Stimulated activated CD4-positive, alpha-beta T cell treated with anti-CD3 and anti-CD28 coated beads, Interleukin-12 subunit alpha, Interleukin-12 subunit beta, amount 100 ng/mL, for 24 hours (primary cell): ENCODE results near the gene CD247.
"Not testable (repeated sequence)": the region's sequence is repeated elsewhere in the genome, so short reads cannot be mapped to it uniquely, and the experiment has no call there.

Experiments
- DNase-seq, 2 experiments: peaks; one replicate each; pipeline ENCODE4 v3.0.0-alpha.2; 2020; ENCODE audit warnings: low read depth in 2 of 2

Gene CD247

DNA sequence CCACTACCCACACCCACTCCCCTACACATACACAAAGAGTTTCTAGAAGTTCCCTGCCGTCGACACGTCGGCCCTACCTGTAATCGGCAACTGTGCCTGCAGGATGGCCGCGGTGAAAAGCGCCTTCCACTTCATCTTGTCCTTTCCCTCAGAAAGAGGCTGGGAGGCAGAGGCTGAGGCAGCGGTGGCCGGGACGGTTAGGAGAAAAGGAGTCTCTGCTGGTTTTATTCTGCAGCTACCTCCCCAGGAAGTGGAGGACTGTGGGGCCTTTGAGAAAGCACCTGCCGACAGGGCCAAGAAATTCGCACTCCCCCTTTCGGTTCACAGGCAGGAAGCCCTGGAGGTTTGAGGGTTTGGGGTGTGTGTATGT lies at the start of gene CD247:
CD247 (minus strand) TSS at position 199 of the 370 bp plus-strand sequence; CDS start at position 135, 64 bp downstream.
- peak; percentile 51 to 53 for DNase-seq

DNA sequence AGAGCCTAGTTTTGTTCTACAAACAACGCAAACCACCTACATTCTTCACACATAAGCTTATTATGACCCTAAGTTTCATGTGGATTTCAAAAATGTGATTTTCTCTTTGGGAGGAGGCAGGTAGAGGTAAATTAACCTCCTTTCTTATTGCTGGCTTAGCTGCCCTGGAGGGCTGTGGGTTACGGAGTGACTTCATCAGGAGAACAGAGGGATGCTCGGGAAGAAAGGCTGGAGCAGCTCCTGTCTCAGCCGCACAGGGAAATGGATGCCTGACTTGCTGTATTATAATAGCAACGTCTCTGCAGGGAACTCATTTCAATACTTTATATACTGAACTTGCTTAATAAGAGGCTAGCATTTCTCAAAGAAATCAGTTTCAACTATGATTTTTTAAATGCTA lies 49.3 kb upstream of the CD247 start:
- DNase-seq: no peak

DNA sequence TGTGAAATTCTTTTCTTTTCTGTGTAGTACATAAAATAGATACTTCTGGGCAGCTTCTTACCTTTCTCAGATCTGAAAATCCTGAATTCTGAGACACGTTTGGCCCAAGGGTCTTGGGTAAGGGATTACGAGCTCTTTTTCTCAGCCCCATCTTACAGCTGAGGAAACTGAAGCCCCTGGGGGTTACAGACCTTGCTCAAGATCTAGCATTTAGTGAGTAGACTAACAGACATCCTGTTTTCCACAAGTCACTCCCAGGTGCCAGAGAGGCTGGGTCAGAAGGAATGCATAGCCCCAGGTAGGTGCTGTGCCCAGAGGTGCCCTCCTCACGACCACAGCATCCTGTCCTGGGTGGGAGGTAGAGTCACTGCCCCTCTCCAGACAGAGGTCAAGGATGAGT lies 48.4 kb upstream of the CD247 start:
- no peak for DNase-seq

DNA sequence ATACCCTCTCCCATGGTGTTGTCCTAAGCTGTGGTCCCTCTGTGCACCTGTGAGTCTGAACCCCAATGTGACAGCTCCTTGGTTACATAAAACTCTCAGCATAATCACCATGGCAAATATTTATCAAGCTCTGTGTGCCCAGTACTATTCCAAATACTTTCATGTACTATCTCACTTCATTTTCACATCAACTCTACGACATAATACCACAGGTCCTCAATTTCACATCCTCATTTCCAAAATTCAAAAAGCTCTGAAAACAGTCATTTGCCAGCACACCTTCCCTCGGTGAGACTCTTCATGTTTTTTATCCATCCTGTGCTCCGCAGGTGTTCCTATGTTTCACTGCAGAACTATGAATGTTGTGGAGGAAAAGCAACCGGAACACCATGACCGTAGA lies 47.6 kb upstream of the CD247 start:
- no peak for DNase-seq

DNA sequence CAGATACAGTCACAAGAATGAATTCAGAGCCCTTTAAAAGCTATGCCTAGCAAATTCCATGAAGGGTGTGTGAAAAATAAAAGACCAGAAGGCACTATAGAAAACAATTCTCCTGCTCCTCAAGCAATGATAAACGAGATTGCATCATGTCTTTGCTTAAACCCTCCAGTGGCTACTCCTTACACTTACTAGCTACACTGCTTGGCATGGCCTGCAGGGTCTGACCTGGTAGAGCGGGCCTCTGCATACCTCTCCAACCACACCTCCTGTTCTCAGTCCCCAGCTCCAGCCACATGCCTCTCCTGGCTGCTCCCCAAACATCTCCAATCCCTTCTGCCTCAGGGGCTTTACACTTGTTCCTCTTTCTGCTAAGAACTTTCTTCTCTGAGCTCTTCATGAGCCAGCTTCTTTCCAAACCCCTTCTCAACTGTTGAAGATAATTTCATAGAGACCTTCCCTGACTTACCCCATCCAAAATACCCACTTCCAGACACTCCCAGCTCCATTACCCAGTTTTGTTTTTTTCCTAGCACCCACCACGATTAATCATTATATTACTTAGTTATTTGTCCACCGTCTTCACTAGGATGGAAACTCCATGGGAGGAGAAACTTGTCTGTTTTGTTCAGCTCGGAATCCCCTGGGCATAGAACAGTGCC lies 46.4 kb upstream of the CD247 start:
- DNase-seq: no peak

DNA sequence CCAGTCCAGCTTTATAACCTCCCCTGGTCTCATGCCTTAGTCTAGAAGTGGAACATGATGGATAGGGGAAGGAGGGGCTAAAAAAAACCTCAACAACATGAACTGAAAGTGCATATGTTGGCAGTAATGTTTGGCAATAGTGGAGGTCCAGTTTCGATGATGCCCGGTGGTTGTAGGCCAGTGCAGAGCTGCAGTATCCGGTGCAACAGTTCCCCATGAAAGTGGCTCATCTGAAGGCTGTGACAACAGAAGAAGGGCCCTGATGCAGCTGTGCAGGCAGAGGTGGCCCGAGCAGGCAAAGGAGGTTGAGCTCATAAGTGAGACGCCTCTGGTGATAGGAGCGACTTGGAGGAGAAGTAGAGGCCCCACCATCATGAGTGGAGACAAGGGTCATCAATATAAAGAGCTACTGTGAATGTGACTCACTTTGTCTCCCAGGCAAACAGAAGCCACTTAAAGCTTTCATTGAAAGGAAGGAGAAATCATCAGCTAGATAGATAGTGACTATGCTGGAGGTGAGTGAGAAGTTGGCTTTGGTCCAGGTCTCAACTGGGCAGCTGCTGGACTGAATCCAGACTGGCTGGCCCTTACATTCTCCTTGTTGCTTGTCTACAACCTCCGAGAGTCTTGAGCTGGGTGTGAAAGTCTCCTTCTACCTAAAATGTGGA lies 45.4 kb upstream of the CD247 start:
- no peak for DNase-seq

DNA sequence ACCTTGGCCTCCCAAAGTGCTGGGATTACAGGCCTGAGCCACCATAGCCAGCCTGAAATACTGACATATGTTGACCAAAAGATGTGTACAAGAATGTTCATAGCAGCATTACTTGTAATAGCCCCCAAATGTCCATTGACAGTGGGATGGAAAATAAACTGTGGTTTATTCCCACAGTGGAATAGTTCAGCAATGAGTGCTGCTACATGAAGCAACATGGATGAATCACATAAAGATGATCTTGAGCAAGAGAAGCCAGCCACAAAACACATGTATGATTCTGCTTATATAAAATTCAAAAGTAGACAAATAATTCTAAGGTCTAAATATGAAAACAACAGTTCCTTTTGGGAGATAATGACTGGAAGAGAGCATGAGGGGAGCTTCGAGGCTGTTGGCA lies 44.4 kb upstream of the CD247 start:
- no peak for DNase-seq

DNA sequence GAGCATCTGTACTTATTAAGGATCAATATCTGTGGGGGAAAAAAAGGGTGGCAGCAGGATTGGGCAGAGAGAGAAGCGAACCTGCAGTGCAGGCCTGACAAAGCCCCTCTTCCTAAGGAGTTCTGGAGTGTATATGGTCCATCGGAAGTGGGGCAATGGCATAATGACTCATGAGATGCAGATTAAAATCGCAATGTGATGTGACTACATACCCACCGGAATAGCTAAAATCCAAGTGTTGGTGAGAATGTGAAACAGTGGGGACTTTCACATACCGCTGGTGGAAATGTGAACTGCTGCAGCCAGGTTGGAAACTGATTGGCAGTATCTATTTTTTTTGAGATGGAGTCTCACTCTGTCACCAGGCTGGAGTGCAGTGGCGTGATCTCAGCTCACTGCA lies 43.4 kb upstream of the CD247 start:
- no peak for DNase-seq

DNA sequence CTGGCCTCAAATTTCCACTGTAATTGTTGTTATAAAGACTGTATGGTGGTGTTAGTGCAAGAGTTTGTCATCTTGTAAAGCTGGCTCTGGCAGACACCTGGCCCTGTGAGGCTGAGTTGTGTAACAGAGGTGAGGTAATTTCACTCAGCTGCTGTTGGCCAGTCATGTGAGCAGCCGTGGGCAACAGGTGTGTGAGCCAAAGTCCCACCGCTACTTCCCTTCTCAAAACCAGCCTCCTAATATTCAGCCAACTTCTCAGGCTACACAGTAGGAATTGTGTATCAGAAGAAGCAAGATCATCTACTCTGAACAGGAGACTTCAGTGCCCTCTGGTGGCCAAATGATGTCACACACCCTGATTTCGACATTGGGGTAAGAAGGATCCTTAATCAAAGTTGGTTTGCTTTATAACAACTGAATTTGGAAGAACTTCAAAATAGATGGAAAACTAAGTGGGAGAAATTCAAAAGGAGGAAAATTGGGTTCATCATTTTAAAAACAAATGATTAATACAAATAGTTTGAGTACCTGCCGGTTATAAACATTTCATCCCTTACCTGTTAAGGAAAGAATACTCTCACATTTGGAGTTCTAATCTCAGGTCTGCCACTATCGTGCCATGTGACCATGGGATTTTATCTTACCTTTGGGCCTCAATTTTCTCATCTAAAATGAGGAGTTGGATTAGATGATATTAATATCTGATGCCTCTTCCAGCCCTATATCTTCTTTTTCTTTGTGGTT lies 37.8 kb upstream of the CD247 start:
- DNase-seq: peak; percentile 37 to 76

DNA sequence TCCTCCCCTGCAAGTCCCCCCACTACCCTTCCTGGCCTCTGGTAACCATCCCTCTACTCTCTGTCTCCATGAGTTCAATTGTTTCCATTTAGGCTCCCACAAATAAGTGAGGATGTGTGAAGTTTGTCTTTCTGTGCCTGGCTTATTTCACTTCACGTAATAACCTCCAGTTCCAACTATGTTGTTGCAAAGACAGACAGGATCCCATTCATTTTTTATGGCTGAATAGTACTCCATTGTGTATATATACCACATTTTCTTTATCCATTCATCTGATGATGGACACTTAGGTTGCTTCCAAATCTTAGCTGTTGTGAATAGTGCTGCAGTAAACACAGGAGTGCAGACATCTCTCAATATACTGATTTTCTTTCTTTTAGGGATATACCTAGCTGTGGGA lies 36.7 kb upstream of the CD247 start:
- not testable (repeated sequence) for DNase-seq

DNA sequence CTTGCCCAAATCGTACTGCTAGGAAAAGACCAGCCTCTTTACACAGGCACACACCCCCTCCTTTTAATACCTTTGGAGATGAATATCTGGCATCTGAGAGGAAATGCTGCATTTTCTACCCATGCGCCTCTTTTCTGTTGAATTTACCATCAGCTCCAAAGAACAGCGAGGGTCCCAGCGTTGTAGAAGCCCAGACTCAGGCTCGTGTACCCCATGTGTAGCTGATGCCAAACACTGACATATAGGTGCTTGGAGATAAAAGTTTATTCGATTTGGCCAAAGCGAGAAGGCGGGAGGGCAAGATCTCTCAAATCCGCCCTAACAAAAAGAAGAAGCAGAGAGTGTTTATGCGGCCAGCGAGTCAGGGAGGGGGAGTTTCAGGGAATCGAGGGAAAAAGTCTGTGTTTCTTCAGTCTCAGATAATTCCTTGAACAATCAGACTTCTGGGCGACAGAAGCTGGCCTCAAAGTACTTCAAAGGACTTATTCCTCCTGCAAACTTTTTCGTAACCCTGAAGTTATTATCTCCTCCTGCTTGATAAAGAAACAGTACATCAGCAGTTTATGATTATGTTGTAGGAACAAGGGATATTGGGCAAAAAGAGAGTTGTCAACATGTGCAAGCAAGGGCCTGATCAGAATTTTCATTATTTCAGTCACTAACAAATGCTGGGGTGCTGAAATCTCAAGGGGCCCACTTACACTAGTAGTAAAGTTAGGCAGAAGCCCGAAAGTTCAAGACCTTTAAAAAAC lies 35.9 kb upstream of the CD247 start:
- no peak for DNase-seq

DNA sequence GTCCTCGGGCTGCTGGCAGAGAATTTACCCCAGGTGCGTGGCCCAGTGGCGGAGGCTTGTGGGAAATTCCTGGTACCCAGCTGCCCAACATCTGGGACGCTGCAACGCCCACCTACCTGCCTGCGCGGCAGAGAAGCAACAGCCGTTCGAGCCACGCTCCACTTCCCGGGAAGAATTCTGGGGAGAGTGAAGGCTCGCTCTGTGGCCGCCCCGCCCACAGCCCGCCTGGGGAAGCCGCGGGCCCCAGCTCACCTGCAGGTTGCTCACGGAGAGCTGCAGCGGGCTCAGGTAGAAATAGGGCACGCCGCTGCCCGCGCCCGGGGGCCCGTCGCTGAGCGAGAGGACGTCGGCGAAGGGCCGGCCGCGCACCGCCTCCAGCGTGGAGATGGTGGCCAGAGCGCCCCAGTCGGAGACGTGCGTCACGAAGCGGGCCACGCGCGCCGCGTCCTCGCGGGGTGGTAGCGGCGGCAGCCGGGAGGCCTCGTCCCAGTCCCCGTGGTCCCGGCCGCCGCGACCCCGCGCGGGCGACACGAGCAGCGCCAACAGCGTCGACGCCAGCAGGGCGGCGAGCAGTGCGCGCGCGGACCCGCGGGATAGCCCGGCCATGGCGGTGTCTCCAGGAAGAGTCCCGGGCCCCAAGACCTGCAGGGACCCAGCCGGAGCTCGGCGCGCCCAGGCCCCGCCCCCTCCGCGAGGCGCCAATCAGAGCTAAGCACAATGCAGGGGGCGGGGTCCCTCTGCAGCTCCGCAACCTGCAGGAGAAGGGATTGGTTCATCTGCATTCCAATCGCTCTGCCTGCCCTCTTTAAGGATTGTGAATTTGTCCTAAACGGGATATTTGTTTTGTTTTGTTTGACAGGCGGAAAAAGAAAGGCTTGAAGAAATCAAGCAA lies 35.1 kb upstream of the CD247 start, which contains the start of gene CREG1:
CREG1 (minus strand) TSS at position 627 of the 892 bp plus-strand sequence.
- peak; percentile 77 to 92 for DNase-seq

DNA sequence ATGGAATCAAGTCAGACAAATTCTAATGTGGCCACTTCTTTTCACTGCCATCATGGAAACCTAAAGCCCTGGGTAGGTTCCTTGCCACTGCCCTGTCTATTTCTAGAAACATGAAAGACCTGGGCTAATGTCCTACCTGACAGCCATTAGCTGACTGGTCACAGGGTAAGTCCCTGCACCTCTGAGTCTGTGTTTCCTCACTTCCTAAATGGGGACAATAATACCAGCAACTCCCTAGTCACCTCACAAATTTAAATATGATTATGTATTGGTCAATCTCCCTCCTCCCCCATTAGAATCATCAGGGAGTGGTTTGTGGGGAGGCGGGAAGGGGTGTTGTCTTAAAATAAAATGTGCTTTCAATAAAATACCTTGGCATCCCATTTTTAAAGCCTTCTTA lies 33.0 kb upstream of the CD247 start:
- DNase-seq: no peak

DNA sequence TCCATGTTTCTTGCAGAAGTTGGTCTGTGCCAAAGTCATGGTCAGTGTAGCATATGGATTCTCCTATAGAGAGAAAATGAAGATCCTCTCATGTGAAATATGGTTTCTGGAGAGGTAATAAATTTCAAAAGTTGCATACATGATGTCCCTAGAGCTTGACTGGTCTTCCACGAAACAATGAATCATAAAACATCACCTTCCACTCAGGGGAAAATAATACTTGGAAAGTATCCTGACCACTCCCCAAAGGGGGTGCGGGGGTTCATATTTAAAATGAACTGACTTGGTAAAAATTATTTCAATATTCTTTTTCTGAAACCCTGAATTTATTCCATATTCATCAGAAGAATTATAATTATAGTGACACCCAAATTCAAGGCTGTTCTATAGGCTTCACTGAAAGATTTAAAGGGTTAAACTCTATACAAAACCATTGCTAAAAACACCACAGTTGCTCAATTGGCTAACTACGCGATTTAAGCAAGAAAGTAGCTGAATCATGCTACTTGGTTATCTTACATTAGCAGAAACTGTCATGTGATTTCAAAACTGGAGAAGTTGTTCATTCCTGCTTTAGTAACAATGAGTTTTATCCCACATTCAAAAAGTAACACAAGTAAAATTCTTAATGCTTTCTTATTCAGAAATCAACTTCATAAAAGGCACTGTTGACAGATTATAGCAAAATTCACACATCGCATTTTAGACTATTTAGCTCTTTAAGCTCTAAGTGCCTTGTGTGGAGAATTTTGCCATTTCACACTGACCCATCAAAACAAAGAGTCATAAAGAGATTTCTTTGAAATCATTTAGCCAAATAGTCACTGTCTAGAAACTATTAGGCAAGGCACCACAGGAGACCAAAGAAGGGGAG lies 30.0 kb upstream of the CD247 start:
- DNase-seq: no peak

DNA sequence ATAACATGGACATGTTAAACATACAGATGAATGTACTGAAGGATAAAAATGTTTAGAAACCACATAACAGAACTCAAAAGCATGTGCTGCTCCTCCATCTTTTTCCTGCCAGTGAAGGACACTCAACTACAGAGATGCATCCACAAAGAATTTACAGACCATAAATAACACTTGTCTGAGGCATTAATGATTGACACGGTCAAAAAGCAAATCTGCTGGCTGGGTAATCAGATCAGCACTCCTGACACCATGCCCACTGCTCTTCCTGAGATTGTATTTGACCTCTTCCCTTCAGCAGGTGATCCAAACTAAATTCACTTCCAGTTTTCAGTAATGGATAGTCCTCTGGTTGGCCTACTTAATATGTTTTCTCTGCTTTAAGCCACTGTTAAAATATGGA lies 28.6 kb upstream of the CD247 start:
- DNase-seq: no peak

DNA sequence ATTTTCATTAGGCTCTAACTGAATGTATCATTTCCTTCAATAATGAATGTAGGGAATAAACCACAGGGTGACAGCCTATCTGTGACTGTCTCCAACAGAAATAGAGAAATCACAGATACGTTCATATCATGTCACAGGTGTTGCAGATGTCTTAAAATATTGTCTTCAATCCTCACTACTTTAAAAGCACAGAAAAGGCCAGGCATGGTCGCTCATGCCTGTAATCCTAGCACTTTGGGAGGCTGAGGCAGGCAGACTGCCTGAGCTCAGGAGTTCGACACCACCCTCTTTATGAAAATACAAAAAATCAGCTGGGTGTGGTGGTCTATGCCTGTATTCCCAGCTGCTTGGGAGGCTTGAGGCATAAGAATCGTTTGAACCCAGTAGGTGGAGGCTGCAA lies 27.0 kb upstream of the CD247 start:
- no peak for DNase-seq

DNA sequence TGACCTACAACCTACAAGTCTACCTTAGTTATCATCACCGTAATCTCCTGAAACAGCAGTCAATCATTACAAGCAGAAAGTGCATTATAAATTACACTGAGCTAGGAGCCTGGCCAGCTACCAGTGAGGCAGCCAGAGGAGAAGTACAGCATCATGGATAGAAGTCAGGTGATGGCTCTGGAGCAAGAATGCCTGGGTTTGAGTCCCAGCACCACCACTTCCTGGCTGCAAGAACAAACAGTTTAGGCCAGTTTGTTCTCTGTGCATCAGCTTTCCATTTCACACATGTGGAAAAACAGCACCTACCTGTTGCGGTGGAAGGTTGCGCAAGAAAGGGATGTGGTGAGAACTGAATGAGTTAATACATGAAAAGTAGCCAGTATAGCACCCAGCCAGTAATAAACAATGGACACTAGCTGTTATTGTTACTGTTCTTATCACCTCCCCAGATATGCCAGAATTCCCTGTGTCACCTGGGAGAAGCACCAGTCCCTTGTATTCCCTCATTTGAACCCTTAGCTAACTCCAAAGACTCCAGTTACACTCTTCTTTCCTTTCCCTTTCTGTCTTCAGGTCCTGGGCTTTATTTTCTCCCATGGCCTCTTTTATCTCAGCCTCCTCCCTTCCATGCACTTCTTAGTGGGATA lies 26.2 kb upstream of the CD247 start:
- no peak for DNase-seq

DNA sequence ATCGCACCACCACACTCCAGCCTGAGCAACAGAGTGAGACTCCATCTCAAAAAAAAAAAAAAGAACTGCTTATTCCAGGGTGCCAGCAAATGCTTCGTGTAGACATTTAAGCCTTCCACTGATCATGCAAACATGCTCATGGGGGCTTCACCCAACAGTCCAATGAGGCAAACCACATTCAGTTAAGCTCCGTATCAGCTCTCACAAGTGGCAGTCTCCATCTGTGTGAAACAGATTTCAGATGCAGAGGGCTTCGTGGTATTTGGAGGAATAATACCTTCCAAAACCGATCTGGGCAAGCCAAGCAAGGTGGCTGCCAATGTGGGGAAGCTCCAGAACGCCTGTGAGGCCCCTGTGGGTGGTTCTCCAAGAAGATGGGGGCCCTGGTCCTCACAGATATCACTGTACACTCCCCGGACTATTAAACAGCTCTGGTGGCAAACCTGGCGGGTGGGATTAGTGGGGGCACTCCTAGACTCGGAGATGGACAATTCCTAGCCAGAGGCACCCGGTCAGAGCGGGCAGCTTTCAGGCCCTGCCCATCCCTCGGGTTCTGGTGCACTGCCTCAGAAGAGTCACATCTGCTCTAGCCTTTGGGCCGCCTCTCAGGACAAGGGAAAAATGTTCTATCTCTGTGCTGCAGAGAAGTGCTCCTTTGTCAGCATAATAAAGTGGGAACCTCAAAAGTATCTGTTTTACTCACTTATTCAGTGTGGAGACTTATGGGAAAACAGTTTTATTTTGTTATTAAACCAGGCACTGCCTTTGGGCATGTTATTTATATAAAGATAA lies 25.1 kb upstream of the CD247 start:
- DNase-seq: no peak
